ENCODE data around the gene P2RX6. TPM values are rescaled to one million over a fixed set of nuclear protein-coding genes. Genes with fewer than 3 reads are reported as not detected.

The P2RX6 gene
- total and polyA plus RNA-seq, 9 of the 15 experiments (the other 6 are each of a cell fraction or from before 2014, with no cell fraction given) = 0.01 to 3.9 (median 1.5) TPM; not detected in 1

- TF ChIP-seq REST (IDR thresholded peaks at IDR 0.05; ENCODE audit: borderline replicate concordance) = no peak
- peak; percentile 91 for TF ChIP-seq REST (CRISPR knock-in tag; IDR thresholded peaks at IDR 0.05; ENCODE audit: low read depth)
- TF ChIP-seq ARID3B (CRISPR knock-in tag; IDR thresholded peaks at IDR 0.05; ENCODE audit: borderline replicate concordance) = peak; percentile 96
- TF ChIP-seq MEF2A (IDR thresholded peaks at IDR 0.05; ENCODE audit: control insufficient read depth, low read depth, low read length) = no peak
- peak; percentile 56; the same call in 1 of the 2 replicates for TF ChIP-seq HOXB6 (CRISPR knock-in tag; IDR thresholded peaks at IDR 0.05; ENCODE audit: borderline replicate concordance)
- no peak for TF ChIP-seq ZNF124 (CRISPR knock-in tag; IDR thresholded peaks at IDR 0.05)
- peak; percentile 5; the same call in 1 of the 2 replicates for TF ChIP-seq ZNF695 (CRISPR knock-in tag; IDR thresholded peaks at IDR 0.05)
Measured at GRCh38 chr22:21001601-21002325, 13.2 kb upstream of the P2RX6 start, which contains the start of gene THAP7 (continued).

Measured in K562 (cell line).